ENCODE results near the gene SPDYE16.
"Not testable (repeated sequence)": the region's sequence is repeated elsewhere in the genome, so short reads cannot be mapped to it uniquely, and the experiment has no call there.

Gene SPDYE16

GRCh38 chr7:76504351-76505167 is 38.5 kb downstream of the SPDYE16 start:
- not testable (repeated sequence) for DNase-seq (ENCODE audit: low read depth)

- not testable (repeated sequence) for DNase-seq (ENCODE audit: low read depth)
These were observed 39.9 kb downstream of the SPDYE16 start for GRCh38 chr7:76503244-76503643.

- DNase-seq (ENCODE audit: low read depth): not testable (repeated sequence)
These were observed 40.3 kb downstream of the SPDYE16 start for GRCh38 chr7:76502836-76503235.

DNA sequence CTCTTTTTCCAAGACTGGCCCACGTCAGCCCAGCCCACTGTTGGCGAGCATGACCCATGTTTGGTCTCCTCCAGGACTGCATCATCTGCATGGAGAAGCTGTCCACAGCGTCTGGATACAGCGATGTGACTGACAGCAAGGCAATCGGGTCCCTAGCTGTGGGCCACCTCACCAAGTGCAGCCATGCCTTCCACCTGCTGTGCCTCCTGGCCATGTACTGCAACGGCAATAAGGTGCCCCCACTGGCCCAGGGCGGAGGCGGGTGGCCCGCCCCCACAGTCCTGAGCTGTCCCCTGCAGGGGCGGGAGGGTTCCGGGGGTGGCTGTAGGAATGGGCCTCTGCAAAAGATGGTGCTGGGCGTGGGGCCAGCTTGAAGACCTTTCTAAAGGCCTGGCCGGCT is 40.9 kb downstream of the SPDYE16 start:
- not testable (repeated sequence) for DNase-seq (ENCODE audit: low read depth)

- not testable (repeated sequence) for DNase-seq (ENCODE audit: low read depth)
These were observed 43.2 kb downstream of the SPDYE16 start for GRCh38 chr7:76499924-76500241.

- DNase-seq (ENCODE audit: low read depth): not testable (repeated sequence)
These were observed 43.7 kb downstream of the SPDYE16 start for GRCh38 chr7:76499201-76499923.

DNA sequence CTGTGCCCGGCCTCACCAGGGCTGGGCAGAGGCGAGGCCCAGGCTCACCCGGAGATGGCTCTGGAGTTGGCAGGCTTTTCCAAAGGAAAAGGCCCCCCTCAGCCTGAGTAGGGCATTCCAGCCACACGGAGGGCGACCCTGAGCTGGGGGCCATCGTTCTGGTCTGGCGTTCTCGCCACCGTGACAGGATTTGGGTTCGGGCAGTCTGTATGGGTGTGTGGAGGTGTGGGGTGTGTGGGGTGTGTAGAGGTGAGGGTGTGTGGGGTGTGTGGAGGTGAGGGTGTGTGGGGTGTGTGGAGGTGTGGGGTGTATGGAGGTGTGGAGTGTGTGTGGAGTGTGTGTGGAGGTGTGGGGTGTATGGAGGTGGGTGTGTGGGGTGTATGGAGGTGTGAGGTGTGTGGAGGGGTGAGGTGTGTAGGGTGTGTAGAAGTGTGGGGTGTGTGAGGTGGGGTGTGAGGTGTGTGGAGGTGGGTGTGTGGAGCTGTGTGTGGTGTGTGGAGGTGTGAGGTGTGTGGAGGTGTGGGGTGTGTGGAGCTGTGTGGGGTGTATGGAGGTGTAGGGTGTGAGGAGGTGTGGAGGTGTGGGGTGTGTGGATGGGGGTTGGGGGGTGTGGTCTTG is 44.4 kb downstream of the SPDYE16 start:
- DNase-seq (ENCODE audit: low read depth): not testable (repeated sequence)

DNA sequence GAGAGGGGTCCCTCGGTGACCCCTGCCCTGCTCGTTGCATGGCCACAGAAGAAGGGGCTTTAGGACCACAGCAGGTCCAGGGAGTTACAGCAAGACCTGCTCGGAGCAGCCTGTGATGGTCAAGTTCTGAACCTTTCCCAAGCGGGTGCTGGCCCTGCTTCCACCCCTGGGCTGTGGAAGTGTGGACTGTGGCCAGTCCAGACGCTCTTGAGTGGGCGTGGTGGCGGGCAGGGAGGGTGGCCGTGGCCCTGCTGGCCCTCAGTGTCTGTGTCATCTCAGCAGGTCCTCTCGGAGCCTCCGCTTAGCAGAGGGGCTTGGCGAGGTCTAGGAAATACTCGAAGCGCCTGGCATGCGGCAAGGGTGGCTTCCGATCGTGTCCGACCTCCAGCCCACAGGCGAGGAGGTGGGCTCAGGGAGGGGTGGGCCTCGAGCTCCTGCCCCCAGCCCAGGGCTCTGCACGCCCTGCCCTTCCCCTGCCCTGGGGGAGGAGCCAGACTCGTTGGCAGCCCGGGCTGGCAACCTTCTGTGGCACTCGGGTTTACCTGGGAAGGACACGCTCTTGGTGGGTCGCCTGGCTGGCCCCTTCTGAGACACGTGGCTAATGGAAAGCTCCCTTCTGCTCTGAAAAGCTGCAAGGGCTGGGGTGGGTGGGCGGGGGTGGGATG is 45.0 kb downstream of the SPDYE16 start:
- DNase-seq (ENCODE audit: low read depth): not testable (repeated sequence)

DNA sequence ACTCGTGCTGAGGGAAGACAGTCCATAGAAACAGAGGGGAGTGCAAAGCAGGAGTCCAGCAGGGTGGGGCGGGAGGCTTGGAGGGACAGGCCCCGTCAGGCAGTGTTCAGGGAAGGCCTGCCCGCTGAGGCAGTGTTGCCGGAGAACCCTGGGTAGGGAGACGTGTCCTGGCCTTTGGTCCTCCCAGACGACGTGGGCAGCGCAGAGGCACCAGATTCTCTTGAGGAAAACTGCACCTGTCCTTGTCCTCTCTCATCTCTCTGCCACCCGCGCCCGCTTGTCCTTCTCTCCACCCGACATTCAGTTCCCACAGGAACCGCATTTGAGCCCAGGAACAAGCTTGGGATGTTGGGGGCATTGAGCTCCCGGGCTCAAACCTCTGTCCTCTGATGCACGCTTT is 47.4 kb downstream of the SPDYE16 start:
- not testable (repeated sequence) for DNase-seq (ENCODE audit: low read depth)

- DNase-seq (ENCODE audit: low read depth): not testable (repeated sequence)
These were observed 51.0 kb downstream of the SPDYE16 start for GRCh38 chr7:76492139-76492538.

GRCh38 chr7:76487969-76488368 is 55.1 kb downstream of the SPDYE16 start:
- not testable (repeated sequence) for DNase-seq (ENCODE audit: low read depth)

DNA sequence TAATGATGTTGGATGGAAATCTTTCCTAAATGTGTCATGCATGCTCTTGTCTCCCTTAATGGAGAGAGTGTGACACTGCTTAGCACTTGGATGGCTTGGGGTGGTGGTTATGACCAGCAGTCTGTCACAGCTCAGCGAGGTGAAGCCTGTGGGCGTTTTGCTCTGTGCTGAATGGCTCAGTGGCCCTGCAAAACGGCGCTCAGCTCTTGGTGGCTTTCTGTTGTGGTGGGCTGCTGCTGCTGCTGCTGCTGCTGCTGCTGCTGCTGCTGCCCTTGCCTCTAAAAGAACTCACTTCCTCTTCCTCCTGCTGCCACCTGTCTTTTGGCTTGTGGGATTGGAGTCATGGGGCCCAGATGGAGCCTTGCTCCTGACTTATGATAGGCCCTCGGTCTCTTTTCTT is 56.5 kb downstream of the SPDYE16 start:
- DNase-seq (ENCODE audit: low read depth): not testable (repeated sequence)

DNA sequence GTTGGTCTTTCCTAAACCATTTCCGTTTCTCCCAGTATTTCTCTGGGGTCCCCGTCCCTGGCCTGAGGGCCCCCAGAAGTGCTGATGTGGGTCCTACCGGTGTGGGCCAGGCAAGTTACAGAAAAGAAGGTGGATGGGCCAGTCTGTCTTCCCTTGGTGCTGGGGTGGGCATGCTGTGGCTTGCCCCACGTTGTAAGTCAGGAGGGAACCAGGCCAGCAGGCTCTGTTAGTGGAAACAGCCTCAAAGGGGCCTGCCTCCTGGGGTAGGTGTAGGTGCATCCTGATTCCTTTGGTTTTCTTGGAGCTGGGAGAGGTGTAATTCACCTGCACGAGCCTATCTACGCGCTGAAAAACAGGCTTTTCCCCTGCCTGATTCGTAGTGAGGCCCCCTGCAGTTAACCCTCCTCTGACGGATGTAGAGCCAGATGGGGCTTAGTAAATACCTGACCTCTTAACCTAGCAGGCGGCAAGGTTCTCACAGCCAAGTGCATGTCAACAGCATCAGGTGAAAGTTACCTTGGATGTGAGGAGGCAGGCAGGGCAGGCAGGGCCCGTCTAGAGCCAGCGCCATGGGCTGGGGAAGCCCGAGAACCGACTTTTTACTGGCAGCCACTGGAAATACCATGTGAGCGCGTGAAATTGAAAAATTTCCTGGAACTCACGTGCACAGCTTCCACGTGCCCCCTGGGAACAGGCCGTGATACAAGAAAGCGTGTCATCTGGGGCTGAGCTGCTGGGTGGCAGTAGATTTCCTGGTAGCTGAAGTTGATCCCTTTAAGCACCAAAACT is 57.1 kb downstream of the SPDYE16 start:
- DNase-seq (ENCODE audit: low read depth): not testable (repeated sequence)

GRCh38 chr7:76484456-76484855 is 58.6 kb downstream of the SPDYE16 start:
- DNase-seq (ENCODE audit: low read depth): not testable (repeated sequence)

DNA sequence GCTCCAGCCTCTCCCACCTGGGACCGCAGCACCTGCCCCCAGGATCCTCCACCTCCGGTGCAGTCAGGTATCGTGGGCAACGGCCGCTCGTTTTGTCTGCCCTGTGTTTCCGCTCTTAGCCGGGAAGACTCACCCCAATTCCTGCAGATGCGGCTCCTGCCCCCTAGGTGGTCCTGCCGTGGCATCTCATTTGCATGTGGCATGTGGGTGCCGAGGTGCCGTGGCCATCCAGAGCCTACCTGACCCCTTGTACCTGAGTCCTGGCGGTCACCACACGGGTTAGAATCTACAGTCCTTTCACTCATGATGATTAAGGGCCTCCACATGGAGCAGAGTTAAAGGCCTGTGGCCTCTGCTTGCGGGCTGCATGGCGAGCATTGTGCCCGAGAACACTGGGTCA is 60.0 kb downstream of the SPDYE16 start:
- not testable (repeated sequence) for DNase-seq (ENCODE audit: low read depth)

DNA sequence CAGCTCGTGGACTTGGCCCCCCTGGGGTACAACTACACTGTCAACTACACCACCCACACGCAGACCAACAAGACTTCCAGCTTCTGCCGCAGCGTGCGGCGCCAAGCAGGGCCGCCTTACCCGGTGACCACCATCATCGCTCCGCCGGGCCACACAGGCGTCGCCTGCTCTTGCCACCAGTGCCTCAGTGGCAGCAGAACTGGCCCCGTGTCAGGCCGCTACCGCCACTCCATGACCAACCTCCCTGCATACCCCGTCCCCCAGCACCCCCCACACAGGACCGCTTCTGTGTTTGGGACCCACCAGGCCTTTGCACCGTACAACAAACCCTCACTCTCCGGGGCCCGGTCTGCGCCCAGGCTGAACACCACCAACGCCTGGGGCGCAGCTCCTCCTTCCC is 60.4 kb downstream of the SPDYE16 start:
- not testable (repeated sequence) for DNase-seq (ENCODE audit: low read depth)
